DOHH2 (cell line): ENCODE measurements around the gene TMEM273.

Source experiments
- H3F3A ChIP-seq: fragments of 200-600 bp; sonication (generic), shearing (Covaris generic); 2 replicates; pipeline ENCODE4 v1.6.0; 2016; ENCODE audit warnings: antibody characterized with exemption, mild to moderate bottlenecking; ENCODE audit not compliant: control insufficient read depth, insufficient read depth
- H3K27ac ChIP-seq: fragments of 200-600 bp; sonication (generic); 2 replicates; pipeline ENCODE4 v1.5.1; 2014; ENCODE audit warnings: low read depth, mild to moderate bottlenecking, low read length, moderate library complexity
- H3K27me3 ChIP-seq: fragments of 200-600 bp; sonication (generic); 2 replicates; pipeline ENCODE4 v1.6.1; 2014; ENCODE audit warnings: mild to moderate bottlenecking, low read length, mixed read lengths; ENCODE audit not compliant: control insufficient read depth
- H3K36me3 ChIP-seq: fragments of 200-600 bp; sonication (generic); 2 replicates; pipeline ENCODE4 v1.6.1; 2014; ENCODE audit warnings: mild to moderate bottlenecking, low read length, moderate library complexity, mixed read lengths; ENCODE audit not compliant: control insufficient read depth
- H3K4me1 ChIP-seq: fragments of 200-600 bp; sonication (generic); 2 replicates; pipeline ENCODE4 v1.6.1; 2014; ENCODE audit warnings: mild to moderate bottlenecking, low read length, mixed read lengths; ENCODE audit not compliant: control insufficient read depth
- H3K4me2 ChIP-seq: fragments of 200-600 bp; sonication (generic); 2 replicates; pipeline ENCODE4 v1.6.0; 2014; ENCODE audit warnings: mild to moderate bottlenecking, low read length, moderate library complexity
- H3K4me3 ChIP-seq: fragments of 200-600 bp; sonication (generic); 2 replicates; pipeline ENCODE4 v1.5.1; 2014; ENCODE audit warnings: mild to moderate bottlenecking, low read length, mixed read lengths
- H3K79me2 ChIP-seq: fragments of 200-600 bp; sonication (generic); 2 replicates; pipeline ENCODE4 v1.6.1; 2014; ENCODE audit warnings: mild to moderate bottlenecking, low read length, mixed read lengths; ENCODE audit not compliant: control insufficient read depth
- H3K9me2 ChIP-seq: fragments of 200-600 bp; sonication (generic); replicated peaks from 2 replicates; pipeline ENCODE4 v1.6.1; 2014; ENCODE audit warnings: mild to moderate bottlenecking, low read length, mixed read lengths; ENCODE audit not compliant: control insufficient read depth
- H3K9me3 ChIP-seq: fragments of 200-600 bp; sonication (generic); 2 replicates; pipeline ENCODE4 v1.6.1; 2014; ENCODE audit warnings: antibody characterized with exemption, low read length, mixed read lengths; ENCODE audit not compliant: control insufficient read depth, insufficient read depth
- H4K20me1 ChIP-seq: fragments of 200-600 bp; sonication (generic); 2 replicates; pipeline ENCODE4 v1.6.0; 2014; ENCODE audit warnings: low read depth, mild to moderate bottlenecking, antibody characterized with exemption, low read length, moderate library complexity; ENCODE audit not compliant: control insufficient read depth, insufficient read depth
- CTCF ChIP-seq: fragments of 200-600 bp; sonication (generic); IDR thresholded peaks from one replicate; pipeline ENCODE4 v1.5.1; 2014; ENCODE audit warnings: antibody characterized with exemption, mild to moderate bottlenecking, low read depth, low read length; ENCODE audit not compliant: poor library complexity, severe bottlenecking
- EZH2phosphoT487 ChIP-seq: fragments of 200-600 bp; sonication (generic); IDR thresholded peaks from 2 replicates; pipeline ENCODE4 v1.6.1; 2017; ENCODE audit warnings: borderline replicate concordance, mild to moderate bottlenecking, antibody characterized with exemption, low read length, moderate library complexity, mixed read lengths

The TMEM273 gene

GRCh38 chr10:49179699-49180443, 8.3 kb downstream of the TMEM273 start:
- Histone ChIP-seq H3K79me2 (no peaks in the 10 kb centered on the region), H3K27me3 (peaks cover 18% of the 10 kb centered on the region), H3F3A (no peaks in the 10 kb centered on the region), H3K4me1 (peaks cover 22% of the 10 kb centered on the region), H3K4me3 (no peak overlapping the region), H3K9me2 (no peaks in the 10 kb centered on the region), H3K9me3 (no peaks in the 10 kb centered on the region), H3K27ac (no peak overlapping the region), H4K20me1 (no peaks in the 10 kb centered on the region), H3K4me2 (no peak overlapping the region), H3K36me3 (no peaks in the 10 kb centered on the region)
- TF ChIP-seq EZH2phosphoT487 (no peak), CTCF (no peak)

GRCh38 chr10:49178489-49179471, 9.4 kb downstream of the TMEM273 start:
- no peaks in the 10 kb centered on the region for H3F3A ChIP-seq
- H3K4me2 ChIP-seq, result peak overlapping the region; percentile 11; the same call in 1 of the 2 replicates
- no peaks in the 10 kb centered on the region for H3K36me3 ChIP-seq
- no peaks in the 10 kb centered on the region for H4K20me1 ChIP-seq
- no peaks in the 10 kb centered on the region for H3K79me2 ChIP-seq
- peaks cover 10% of the 10 kb centered on the region for H3K27me3 ChIP-seq
- no peaks in the 10 kb centered on the region for H3K9me3 ChIP-seq
- no peaks in the 10 kb centered on the region for H3K9me2 ChIP-seq
- H3K27ac ChIP-seq, result no peak overlapping the region
- TF ChIP-seq EZH2phosphoT487 (no peak), CTCF (no peak)
- no peak overlapping the region for H3K4me3 ChIP-seq
- H3K4me1 ChIP-seq, result peaks cover 22% of the 10 kb centered on the region

DNA sequence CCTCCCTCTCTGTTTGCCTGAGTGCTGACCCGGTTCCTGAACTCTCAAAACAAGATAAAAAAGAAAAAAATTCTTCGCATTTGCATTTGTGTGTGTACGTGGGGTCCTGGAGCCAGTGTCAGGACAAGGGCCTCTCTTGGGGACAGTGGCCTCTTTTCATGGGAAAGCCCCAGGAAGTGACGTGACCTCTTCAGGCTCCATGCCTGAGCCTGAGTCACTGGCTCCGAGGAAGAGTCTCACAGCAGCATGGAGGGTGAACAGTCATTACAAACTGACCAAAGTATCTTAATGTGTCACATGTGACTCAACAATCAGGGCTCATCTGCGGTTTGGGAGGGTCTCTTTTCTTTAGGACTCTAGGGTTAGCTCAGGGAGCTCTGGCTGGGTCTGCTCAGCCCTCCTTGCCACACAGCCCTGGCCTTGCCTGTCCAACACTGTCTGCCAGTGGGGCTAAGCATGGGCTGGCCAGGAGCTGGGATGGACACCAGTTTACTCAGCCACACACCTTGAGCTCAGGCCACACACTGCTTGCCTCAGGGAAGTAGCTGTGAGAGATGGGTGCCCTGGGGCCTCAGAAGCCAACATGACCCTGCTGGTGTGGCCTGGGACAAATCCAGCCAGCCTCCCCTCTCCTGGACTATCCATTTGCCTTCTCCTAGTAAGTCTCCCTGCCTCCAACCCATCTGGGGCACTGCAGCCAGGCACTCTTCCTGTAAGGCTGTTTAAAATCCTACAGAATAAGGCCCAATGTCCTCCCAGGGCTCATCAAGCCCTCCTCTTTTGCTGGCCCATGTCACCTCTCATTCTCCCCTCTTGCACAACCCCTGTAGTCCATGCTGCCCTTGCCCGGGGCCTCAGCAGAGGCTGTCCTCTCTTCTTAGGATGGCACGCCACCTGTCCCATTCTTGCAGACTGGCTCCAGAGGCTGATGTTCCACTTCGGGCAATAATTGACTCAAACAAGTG, 10.5 kb downstream of the TMEM273 start:
- Histone ChIP-seq H3K4me1 (peaks cover 22% of the 10 kb centered on the region), H3K27me3 (peaks cover 9% of the 10 kb centered on the region), H3K4me2 (no peak overlapping the region), H3K79me2 (no peaks in the 10 kb centered on the region), H3F3A (no peaks in the 10 kb centered on the region), H3K27ac (no peak overlapping the region), H3K36me3 (no peaks in the 10 kb centered on the region), H3K4me3 (no peak overlapping the region), H4K20me1 (no peaks in the 10 kb centered on the region), H3K9me3 (no peaks in the 10 kb centered on the region), H3K9me2 (no peaks in the 10 kb centered on the region)
- TF ChIP-seq CTCF (no peak), EZH2phosphoT487 (no peak)
